Panc1 (cell line): ENCODE results near the gene HACD4. TPM values are rescaled to one million over a fixed set of nuclear protein-coding genes. Genes with fewer than 3 reads are reported as not detected.
"Not testable (repeated sequence)": the region's sequence is repeated elsewhere in the genome, so short reads cannot be mapped to it uniquely, and the experiment has no call there.

Source experiments
- ATAC-seq: fragments of 200-7000 bp; cut with Tn5 transposase; 2 replicates; pipeline ENCODE4 v1.9.1; 2020; ENCODE audit warnings: mild to moderate bottlenecking, moderate library complexity
- BruUV-seq: library from RNA; stranded (reverse); fragments of 400-500 nt; replicated peaks from 2 replicates; lab custom pipeline; 2021; lab: Mats Ljungman, UMichigan
- CTCF ChIA-PET: fragments of 300-600 bp; sonication (Branson Sonifier 250); formaldehyde crosslinking; loops from one replicate; lab custom pipeline; 2022; ENCODE audit warnings: antibody characterized with exemption; lab: Charles Lee
- POLR2A ChIA-PET: fragments of 300-600 bp; sonication (Branson Sonifier 250); formaldehyde crosslinking; loops from one replicate; lab custom pipeline; 2022; ENCODE audit warnings: antibody characterized with exemption; lab: Charles Lee
- DNase-seq: peaks from one replicate; pipeline ENCODE4 v3.0.0-alpha.2; 2010; ENCODE audit warnings: low read depth, low spot score
- H3K27ac ChIP-seq: 2 replicates; pipeline ENCODE4 v1.5.1; 2011; ENCODE audit warnings: mild to moderate bottlenecking, low read length, inconsistent platforms
- H3K27me3 ChIP-seq: fragments of 200-500 bp; sonication (Bioruptor generic); 2 replicates; pipeline ENCODE4 v1.6.0; 2014; ENCODE audit warnings: low read length, inconsistent platforms; ENCODE audit not compliant: control insufficient read depth, insufficient read depth
- H3K36me3 ChIP-seq: fragments of 200-500 bp; sonication (Bioruptor generic); 2 replicates; pipeline ENCODE4 v1.5.1; 2014; ENCODE audit warnings: inconsistent platforms, mild to moderate bottlenecking, low read length, moderate library complexity; ENCODE audit not compliant: control insufficient read depth, insufficient read depth
- H3K4me1 ChIP-seq: 2 replicates; pipeline ENCODE4 v1.5.1; 2011; ENCODE audit warnings: inconsistent platforms, mild to moderate bottlenecking, low read length, moderate library complexity; ENCODE audit not compliant: control insufficient read depth, insufficient read depth
- H3K4me3 ChIP-seq, 2 experiments: 2 replicates each; pipeline ENCODE4 v1.5.1; 2011 to 2012; ENCODE audit warnings: low read depth in 2 of 2, low read length in 2 of 2, mild to moderate bottlenecking in 2 of 2, inconsistent platforms in 1 of 2, moderate library complexity in 1 of 2
- H3K9me3 ChIP-seq: fragments of 200-500 bp; sonication (Bioruptor generic); 2 replicates; pipeline ENCODE4 v1.5.1; 2014; ENCODE audit warnings: low read depth, mild to moderate bottlenecking, inconsistent platforms, low read length, moderate library complexity; ENCODE audit not compliant: control insufficient read depth, insufficient read depth
- CTCF ChIP-seq: fragments of 450-650 bp; IDR thresholded peaks from 2 replicates; pipeline ENCODE4 v1.5.1; 2017; ENCODE audit warnings: mild to moderate bottlenecking
- POLR2AphosphoS5 ChIP-seq: IDR thresholded peaks from 2 replicates; pipeline ENCODE4 v1.6.1; 2012; ENCODE audit warnings: mild to moderate bottlenecking, low read depth, low read length, moderate library complexity
- REST ChIP-seq, 2 experiments: IDR thresholded peaks; 2 replicates each; pipeline ENCODE4 v1.6.1; 2011 to 2012; ENCODE audit warnings: low read depth in 2 of 2, control low read depth in 1 of 2, low read length in 1 of 2, mild to moderate bottlenecking in 1 of 2, moderate library complexity in 1 of 2; ENCODE audit not compliant: insufficient read depth in 1 of 2
- SIN3A ChIP-seq: IDR thresholded peaks from 2 replicates; pipeline ENCODE4 v1.6.1; 2012; ENCODE audit warnings: low read depth, mild to moderate bottlenecking, low read length, moderate library complexity, borderline replicate concordance; ENCODE audit not compliant: insufficient read depth
- TCF7L2 ChIP-seq: IDR thresholded peaks from 2 replicates; pipeline ENCODE4 v1.6.1; 2011; ENCODE audit warnings: mild to moderate bottlenecking, low read depth, low read length, inconsistent platforms
- in situ Hi-C: cut with HindIII; loops from 2 replicates; pipeline ENCODE4 v1.10.0; 2016; ENCODE audit warnings: low sequenced_read_pairs, low pct_unique_long_range_greater_than_20kb
- intact Hi-C: fragments of 100-400 bp; cut with micrococcal nuclease; formaldehyde crosslinking; loops from one replicate; pipeline ENCODE4 v1.10.0; 2022; ENCODE audit not compliant: unreplicated experiment
- total RNA-seq: library from RNA; stranded (reverse); gene quantifications from one replicate; pipeline ENCODE4 v1.2.1, GENCODE V29; 2021; ENCODE audit not compliant: unreplicated experiment

The HACD4 gene
- total RNA-seq, 1 experiment from 2014 or later, result 0.13 TPM

GRCh38 chr9:20978249-20978648 is 53.2 kb downstream of the HACD4 start:
- Histone ChIP-seq H3K9me3 (no peaks in the 10 kb centered on the region), H3K4me1 (no peaks in the 10 kb centered on the region), H3K27ac (no peak overlapping the region), H3K27me3 (no peaks in the 10 kb centered on the region), H3K4me3 (no peak overlapping the region), H3K36me3 (no peaks in the 10 kb centered on the region)
- no peak for TF ChIP-seq SIN3A
- no peak for TF ChIP-seq TCF7L2
- no peak for TF ChIP-seq POLR2AphosphoS5
- no peak for TF ChIP-seq REST (IDR thresholded peaks at IDR 0.05; ENCODE audit: insufficient read depth in 1 of 2, low read depth in 2 of 2, low read length in 1 of 2)
- TF ChIP-seq CTCF, result no peak
- no peak for ATAC-seq
- ChIA-PET POLR2A (no interaction called here), CTCF (no interaction called here)
- BruUV-seq, result no TSS peak
- intact Hi-C loops, result no loop called here
- in situ Hi-C loops, result no loop called here
- no peak for DNase-seq

- ATAC-seq, DNase-seq, POLR2A ChIA-PET, intact Hi-C loops, H3K4me3 ChIP-seq, H3K27ac ChIP-seq, H3K4me1 ChIP-seq, in situ Hi-C loops, H3K9me3 ChIP-seq, BruUV-seq, H3K27me3 ChIP-seq, CTCF ChIA-PET, H3K36me3 ChIP-seq: not testable (repeated sequence)
These were observed 57.1 kb downstream of the HACD4 start for GRCh38 chr9:20974191-20974938.

GRCh38 chr9:20973246-20973947 is 58.0 kb downstream of the HACD4 start:
- CTCF ChIA-PET, in situ Hi-C loops, POLR2A ChIA-PET, H3K27ac ChIP-seq, H3K36me3 ChIP-seq, H3K4me3 ChIP-seq, H3K9me3 ChIP-seq, intact Hi-C loops, H3K27me3 ChIP-seq, DNase-seq, H3K4me1 ChIP-seq, ATAC-seq, BruUV-seq: not testable (repeated sequence)
